CD4-positive, alpha-beta T cell treated with Interferon alpha-2 for 1 hour (primary cell): Measurements from ENCODE around the gene CGRRF1.

Experiments
- DNase-seq, 2 donors: peaks; one replicate each; pipeline ENCODE4 v3.0.0-alpha.2; 2020 to 2022

CGRRF1 gene

GRCh38 chr14:54489731-54490444 lies 19.8 kb upstream of the CGRRF1 start:
- no peak for DNase-seq

DNA sequence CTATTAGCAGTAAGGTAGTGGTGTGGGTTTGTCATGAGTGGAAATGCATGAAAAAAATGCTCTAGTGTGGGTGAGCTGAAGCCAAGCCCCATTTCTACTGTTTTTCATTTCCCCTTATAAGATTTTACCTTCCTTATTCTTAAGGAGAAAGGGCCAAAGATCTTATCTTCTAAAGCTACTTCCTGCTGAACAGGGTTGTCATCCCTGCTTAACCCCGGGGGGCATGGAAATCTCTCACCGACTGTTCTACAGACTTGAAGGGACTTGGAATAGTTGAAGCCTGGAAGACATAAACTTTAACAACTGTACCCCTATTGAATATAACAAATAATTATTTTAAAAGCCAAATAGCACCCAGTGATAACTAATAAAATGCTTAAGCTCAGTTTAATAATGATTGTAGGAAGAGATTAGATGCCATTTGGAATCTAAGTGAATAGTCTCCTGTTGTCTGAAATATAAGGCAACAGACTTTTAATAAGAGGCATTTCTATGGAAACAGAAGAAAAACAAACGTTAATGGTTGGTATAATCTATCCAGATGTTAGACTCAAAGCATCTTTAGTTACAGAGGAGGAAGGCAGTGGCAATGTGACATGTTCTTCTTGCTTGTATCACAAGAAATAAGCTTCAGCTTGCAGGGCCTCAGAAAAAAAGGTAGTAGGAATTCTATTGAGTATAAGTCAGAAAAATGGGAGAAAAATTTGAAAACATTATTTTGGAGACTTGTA lies 19.1 kb upstream of the CGRRF1 start:
- DNase-seq: no peak

DNA sequence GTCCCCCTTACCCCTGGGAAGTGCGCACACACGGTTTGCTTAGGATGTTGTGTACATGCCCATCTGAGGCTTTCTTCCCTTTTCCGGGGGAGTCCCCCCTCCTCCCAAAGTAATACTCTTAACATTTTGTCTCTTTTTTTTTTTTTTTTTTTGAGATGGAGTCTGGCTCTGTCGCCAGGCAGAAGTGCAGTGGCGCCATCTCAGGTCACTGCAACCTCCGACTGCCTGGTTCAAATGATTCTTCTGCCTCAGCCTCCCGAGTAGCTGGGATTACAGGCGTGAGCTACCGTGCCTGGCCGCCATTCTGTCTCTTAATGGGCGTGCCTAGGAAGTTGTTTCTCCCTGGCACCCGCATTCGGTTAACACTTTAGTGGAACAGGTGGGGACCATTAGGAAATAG lies 16.4 kb upstream of the CGRRF1 start:
- no peak for DNase-seq

- DNase-seq: no peak
Measured at GRCh38 chr14:54497224-54497623, 12.5 kb upstream of the CGRRF1 start.

- no peak for DNase-seq
Measured at GRCh38 chr14:54498095-54498531, 11.6 kb upstream of the CGRRF1 start.

GRCh38 chr14:54498579-54498978 lies 11.1 kb upstream of the CGRRF1 start:
- no peak for DNase-seq

- no peak for DNase-seq
Measured at GRCh38 chr14:54500744-54501143, 9.0 kb upstream of the CGRRF1 start.

DNA sequence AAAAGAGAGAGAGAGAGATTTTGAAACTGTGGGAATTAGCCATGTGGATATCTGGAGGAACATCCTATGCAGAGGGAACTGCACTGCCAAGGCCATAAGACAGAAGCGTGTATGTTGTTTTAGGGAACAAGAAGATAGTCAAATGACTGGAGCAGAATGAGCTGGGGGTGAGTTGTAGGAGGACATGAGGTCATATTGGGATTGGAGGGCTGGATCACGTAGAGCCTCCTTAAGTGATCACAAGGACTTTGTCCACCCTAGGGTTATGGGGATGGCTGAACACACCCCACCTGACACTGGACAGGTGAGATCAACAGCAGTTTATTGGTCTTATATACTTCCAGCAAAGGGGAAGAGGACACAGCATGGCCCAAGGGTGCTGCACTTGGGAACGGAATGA lies 8.2 kb upstream of the CGRRF1 start:
- DNase-seq: no peak

- DNase-seq: no peak
Measured at GRCh38 chr14:54502602-54503001, 7.1 kb upstream of the CGRRF1 start.

DNA sequence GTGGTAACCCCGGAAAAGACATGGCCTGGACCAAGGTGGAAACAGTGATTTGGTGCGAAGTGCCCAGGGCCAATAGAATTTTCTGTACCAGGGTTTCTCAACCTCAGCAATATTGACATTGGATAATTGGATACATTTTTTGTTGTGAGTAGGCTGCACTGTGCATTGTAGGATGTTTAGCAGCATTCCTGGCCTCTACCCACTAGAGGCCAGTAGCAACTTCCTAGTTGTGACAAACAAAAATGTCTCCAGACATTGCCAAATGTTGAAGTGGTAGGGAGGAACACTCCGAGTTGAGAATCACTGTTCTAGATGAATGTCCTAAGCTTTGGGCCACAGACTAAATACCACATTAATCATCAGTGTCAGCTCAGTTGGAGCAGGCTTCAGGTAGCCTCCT lies 6.2 kb upstream of the CGRRF1 start:
- DNase-seq: no peak

DNA sequence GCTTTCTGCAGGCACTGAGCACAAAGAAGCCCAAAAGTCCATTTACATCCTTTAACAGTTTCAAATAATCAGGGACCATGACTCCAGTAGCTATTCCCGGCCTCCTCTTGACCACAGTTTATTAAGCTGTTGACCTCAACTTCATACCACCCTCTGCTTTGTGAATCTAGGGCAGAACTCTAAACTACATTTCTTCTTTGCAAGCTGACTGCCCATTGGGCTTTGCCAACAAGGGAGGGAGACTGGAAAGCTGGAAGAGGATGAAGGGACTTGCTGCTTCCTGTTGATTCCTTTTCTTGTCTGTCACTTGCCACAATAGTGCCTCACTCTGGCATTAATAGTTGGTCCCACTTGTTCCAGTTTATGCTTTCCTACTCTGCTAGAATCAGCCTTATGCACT lies 2.7 kb downstream of the CGRRF1 start:
- DNase-seq: no peak

- no peak for DNase-seq
Measured at GRCh38 chr14:54515670-54516069, 6.0 kb downstream of the CGRRF1 start.

GRCh38 chr14:54516709-54517108 lies 7.0 kb downstream of the CGRRF1 start:
- no peak for DNase-seq

DNA sequence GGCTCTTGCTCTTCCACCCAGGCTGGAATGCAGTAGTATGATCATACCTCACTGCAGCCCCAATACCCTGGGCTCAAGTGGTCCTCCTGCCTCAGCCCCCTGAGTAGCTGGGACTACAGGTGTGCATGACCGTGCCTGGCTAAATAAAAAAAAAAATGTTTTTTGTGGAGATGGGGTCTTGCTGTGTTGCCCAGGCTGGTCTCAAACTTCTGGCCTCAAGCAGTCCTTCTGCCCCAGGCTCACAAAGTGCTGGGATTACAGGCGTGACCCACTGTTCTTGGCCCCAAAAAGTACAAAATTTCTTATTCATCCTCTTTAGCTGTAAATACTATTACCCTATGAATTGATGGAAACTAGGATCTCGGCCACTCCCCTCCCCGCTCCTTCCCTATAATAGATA lies 14.7 kb downstream of the CGRRF1 start:
- DNase-seq: no peak

- no peak for DNase-seq
Measured at GRCh38 chr14:54528973-54529372, 19.3 kb downstream of the CGRRF1 start.

GRCh38 chr14:54529811-54530210 lies 20.1 kb downstream of the CGRRF1 start:
- no peak for DNase-seq

GRCh38 chr14:54532111-54533012 lies 22.7 kb downstream of the CGRRF1 start:
- no peak for DNase-seq

GRCh38 chr14:54533100-54533499 lies 23.4 kb downstream of the CGRRF1 start:
- no peak for DNase-seq

- DNase-seq: no peak
Measured at GRCh38 chr14:54535126-54535525, 25.4 kb downstream of the CGRRF1 start.

DNA sequence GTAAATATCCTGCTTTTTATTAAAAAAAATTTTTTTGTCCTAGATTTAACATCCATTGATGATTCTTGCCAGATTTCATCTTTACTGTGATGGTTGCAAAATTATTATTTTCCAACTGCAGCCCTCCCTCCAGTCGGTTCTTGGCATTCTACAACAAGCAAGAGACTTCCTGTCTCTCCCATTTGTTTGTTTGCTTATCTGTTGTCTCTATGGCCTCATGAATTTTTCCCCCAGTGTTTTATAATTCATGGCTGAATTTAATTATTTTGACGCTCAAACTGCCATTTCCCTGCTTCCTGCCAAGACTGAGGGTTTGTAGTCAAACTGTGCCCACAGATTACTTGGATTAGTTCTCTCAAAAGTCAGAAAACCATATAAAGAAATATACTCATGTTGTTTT lies 25.9 kb downstream of the CGRRF1 start:
- no peak for DNase-seq

- DNase-seq: no peak
Measured at GRCh38 chr14:54537651-54538050, 27.9 kb downstream of the CGRRF1 start.

DNA sequence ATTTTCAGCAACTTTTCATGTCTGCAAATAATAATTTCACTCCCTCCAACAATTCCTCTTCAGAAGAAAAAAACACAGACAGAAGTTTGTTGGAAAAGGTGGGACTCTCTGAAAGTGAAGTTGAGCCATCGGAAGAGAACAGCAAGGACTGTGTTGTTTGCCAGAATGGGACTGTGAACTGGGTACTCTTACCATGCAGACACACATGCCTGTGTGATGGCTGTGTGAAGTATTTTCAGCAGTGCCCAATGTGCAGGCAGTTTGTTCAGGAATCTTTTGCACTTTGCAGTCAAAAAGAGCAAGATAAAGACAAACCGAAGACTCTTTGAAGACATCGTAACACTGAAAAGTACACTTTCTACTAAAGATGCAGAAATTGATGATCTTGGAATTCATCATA lies 28.3 kb downstream of the CGRRF1 start:
- DNase-seq: no peak

GRCh38 chr14:54547583-54547982 lies 37.9 kb downstream of the CGRRF1 start:
- no peak for DNase-seq

GRCh38 chr14:54548491-54548890 lies 38.8 kb downstream of the CGRRF1 start:
- no peak for DNase-seq
